Omental fat pad (tissue), 4 donors: Measurements from ENCODE around the gene ASIC5. TPM values are rescaled to one million over a fixed set of nuclear protein-coding genes. Genes with fewer than 3 reads are reported as not detected.

Experiments
- ATAC-seq: fragments of 150-250 bp; one replicate; pipeline ENCODE4 v1.9.1; 2016; ENCODE audit warnings: mild to moderate bottlenecking, moderate library complexity; ENCODE audit not compliant: low FRiP score
- DNase-seq: peaks from one replicate; pipeline ENCODE4 v3.0.0-alpha.2; 2019; ENCODE audit warnings: low spot score
- CTCF ChIP-seq, 3 donors: fragments of 450-650 bp; IDR thresholded peaks; one replicate each; pipeline ENCODE4 v1.5.1; 2016 to 2017; ENCODE audit warnings: antibody characterized with exemption in 3 of 3, mild to moderate bottlenecking in 3 of 3, moderate library complexity in 2 of 3
- total RNA-seq, 4 donors: library from RNA; depleted of rRNA; stranded (reverse); fragments of >200 nt; gene quantifications; one replicate each; pipeline ENCODE4 v1.1.0, GENCODE V29; 2016

Gene ASIC5
- total RNA-seq, 4 donors from 2014 or later, result not detected

- TF ChIP-seq CTCF (IDR thresholded peaks at IDR 0.05), result no peak
- ATAC-seq (no peak), DNase-seq (no peak)
Observed at GRCh38 chr4:155883895-155884294, 17.8 kb upstream of the ASIC5 start.

GRCh38 chr4:155881555-155881954 lies 15.5 kb upstream of the ASIC5 start:
- no peak for TF ChIP-seq CTCF (IDR thresholded peaks at IDR 0.05)
- DNase-seq (no peak), ATAC-seq (no peak)

- no peak for TF ChIP-seq CTCF (IDR thresholded peaks at IDR 0.05)
- ATAC-seq (no peak), DNase-seq (no peak)
Observed at GRCh38 chr4:155879767-155880166, 13.7 kb upstream of the ASIC5 start.

- DNase-seq (no peak), ATAC-seq (no peak)
- no peak for TF ChIP-seq CTCF (IDR thresholded peaks at IDR 0.05)
Observed at GRCh38 chr4:155878611-155879010, 12.5 kb upstream of the ASIC5 start.

GRCh38 chr4:155877971-155878370 lies 11.9 kb upstream of the ASIC5 start:
- no peak for ATAC-seq
- DNase-seq, result no peak
- no peak for TF ChIP-seq CTCF (IDR thresholded peaks at IDR 0.05)

- DNase-seq (no peak), ATAC-seq (no peak)
- no peak for TF ChIP-seq CTCF (IDR thresholded peaks at IDR 0.05)
Observed at GRCh38 chr4:155875878-155876277, 9.8 kb upstream of the ASIC5 start.

GRCh38 chr4:155855897-155856296 lies 10.2 kb downstream of the ASIC5 start:
- no peak for TF ChIP-seq CTCF (IDR thresholded peaks at IDR 0.05)
- no peak for ATAC-seq
- DNase-seq, result no peak
